ENCODE measurements around the gene TMEM178B. TPM values are rescaled to one million over a fixed set of nuclear protein-coding genes. Genes with fewer than 3 reads are reported as not detected.

The TMEM178B gene
- total RNA-seq, 6 experiments from 2014 or later: under 0.01 to 0.53 (median 0.13) TPM; not detected in 2

- no peaks in the 10 kb centered on the region for H3K4me1 ChIP-seq
- no peak overlapping the region for H3K4me3 ChIP-seq
- no peaks in the 10 kb centered on the region for H3K27me3 ChIP-seq
- H3K9me3 ChIP-seq: no peaks in the 10 kb centered on the region
- H3K27ac ChIP-seq: no peak overlapping the region
- TF ChIP-seq POLR2A (IDR thresholded peaks at IDR 0.05) (no peak), CTCF (IDR thresholded peaks at IDR 0.05) (no peak)
- WGBS (ENCODE audit: insufficient coverage, low coverage, low lambda C conversion rate, missing lambda C conversion rate): 65% methylated on average over 2 of the region's 2 CpGs
- DNase-seq: no peak
- H3K36me3 ChIP-seq: no peaks in the 10 kb centered on the region
- no peak for ATAC-seq
- intact Hi-C loops (cut with DNase I): no loop called here
Observed at GRCh38 chr7:141512597-141512996, 438.7 kb downstream of the TMEM178B start.

- Histone ChIP-seq H3K27ac (no peak overlapping the region), H3K27me3 (no peaks in the 10 kb centered on the region), H3K4me3 (no peak overlapping the region), H3K4me1 (no peaks in the 10 kb centered on the region), H3K36me3 (no peaks in the 10 kb centered on the region), H3K9me3 (no peaks in the 10 kb centered on the region)
- no peak for ATAC-seq
- TF ChIP-seq POLR2A (IDR thresholded peaks at IDR 0.05): no peak
- DNase-seq: no peak
- intact Hi-C loops (cut with DNase I): no loop called here
- WGBS (ENCODE audit: insufficient coverage, low coverage, low lambda C conversion rate, missing lambda C conversion rate): 73% methylated on average over 1 of the region's 1 CpG
Observed at GRCh38 chr7:141513720-141514119, 439.9 kb downstream of the TMEM178B start.

- WGBS (ENCODE audit: insufficient coverage, low coverage, low lambda C conversion rate, missing lambda C conversion rate): 46% methylated on average over 4 of the region's 4 CpGs
- DNase-seq (no peak), ATAC-seq (no peak)
Observed at GRCh38 chr7:141515941-141516340, 442.1 kb downstream of the TMEM178B start.

GRCh38 chr7:141519623-141520022 is 445.8 kb downstream of the TMEM178B start:
- Histone ChIP-seq H3K4me1 (no peaks in the 10 kb centered on the region), H3K9me3 (no peaks in the 10 kb centered on the region), H3K27me3 (no peaks in the 10 kb centered on the region), H3K36me3 (no peaks in the 10 kb centered on the region), H3K27ac (no peak overlapping the region), H3K4me3 (no peak overlapping the region)
- TF ChIP-seq CTCF (IDR thresholded peaks at IDR 0.05): no peak
- no peak for TF ChIP-seq POLR2A (IDR thresholded peaks at IDR 0.05)
- intact Hi-C loops (cut with DNase I): no loop called here
- DNase-seq (no peak), ATAC-seq (no peak)
- 76% methylated on average over 4 of the region's 4 CpGs for WGBS (ENCODE audit: insufficient coverage, low coverage, low lambda C conversion rate, missing lambda C conversion rate)

More at GRCh38 chr7:141515941-141516340, 442.1 kb downstream of the TMEM178B start:
- Histone ChIP-seq H3K36me3 (no peaks in the 10 kb centered on the region), H3K27ac (no peak overlapping the region), H3K9me3 (no peaks in the 10 kb centered on the region), H3K27me3 (no peaks in the 10 kb centered on the region), H3K4me3 (no peak overlapping the region), H3K4me1 (no peaks in the 10 kb centered on the region)
- intact Hi-C loops (cut with DNase I): no loop called here
- TF ChIP-seq POLR2A (IDR thresholded peaks at IDR 0.05): no peak
- TF ChIP-seq CTCF (IDR thresholded peaks at IDR 0.05): no peak

- intact Hi-C loops (cut with DNase I): no loop called here
- ATAC-seq (no peak), DNase-seq (no peak)
- no peaks in the 10 kb centered on the region for H3K36me3 ChIP-seq
- TF ChIP-seq CTCF (IDR thresholded peaks at IDR 0.05) (no peak), POLR2A (IDR thresholded peaks at IDR 0.05) (no peak)
- H3K4me1 ChIP-seq: no peaks in the 10 kb centered on the region
- WGBS (ENCODE audit: insufficient coverage, low coverage, low lambda C conversion rate, missing lambda C conversion rate): 74% methylated on average over 2 of the region's 3 CpGs
- no peaks in the 10 kb centered on the region for H3K9me3 ChIP-seq
- H3K4me3 ChIP-seq: no peak overlapping the region
- no peak overlapping the region for H3K27ac ChIP-seq
- H3K27me3 ChIP-seq: no peaks in the 10 kb centered on the region
Observed at GRCh38 chr7:141522657-141523342, 448.9 kb downstream of the TMEM178B start.

All from right lobe of liver (tissue), 6 donors.